Loucy (cell line): ENCODE measurements around the gene ACMSD.

Experiments
- H2AFZ ChIP-seq: fragments of 200-600 bp; sonication (generic); 2 replicates; pipeline ENCODE4 v1.6.0; 2016; ENCODE audit warnings: antibody characterized with exemption, mild to moderate bottlenecking, low read length, moderate library complexity
- H3F3A ChIP-seq: fragments of 200-600 bp; 2 replicates; pipeline ENCODE4 v1.6.0; 2016; ENCODE audit warnings: antibody characterized with exemption, low read depth, mild to moderate bottlenecking
- H3K27me3 ChIP-seq: fragments of 200-600 bp; sonication (generic); 2 replicates; pipeline ENCODE4 v1.6.1; 2014; ENCODE audit warnings: low read length, mild to moderate bottlenecking; ENCODE audit not compliant: insufficient read depth, poor library complexity, severe bottlenecking
- H3K36me3 ChIP-seq: fragments of 200-600 bp; sonication (generic); 2 replicates; pipeline ENCODE4 v1.6.1; 2016; ENCODE audit warnings: low read length; ENCODE audit not compliant: insufficient read depth
- H3K4me1 ChIP-seq: fragments of 200-600 bp; sonication (generic); 2 replicates; pipeline ENCODE4 v1.5.1; 2014; ENCODE audit warnings: low read length, mild to moderate bottlenecking; ENCODE audit not compliant: insufficient read depth, poor library complexity, severe bottlenecking
- H3K4me2 ChIP-seq: fragments of 200-600 bp; sonication (generic); 2 replicates; pipeline ENCODE4 v1.6.0; 2014; ENCODE audit warnings: antibody characterized with exemption, low read length, low read depth, mild to moderate bottlenecking; ENCODE audit not compliant: poor library complexity, severe bottlenecking
- H3K4me3 ChIP-seq: fragments of 200-600 bp; sonication (generic); 2 replicates; pipeline ENCODE4 v1.5.1; 2014; ENCODE audit warnings: low read length, mild to moderate bottlenecking, mixed read lengths; ENCODE audit not compliant: poor library complexity, severe bottlenecking
- H3K79me2 ChIP-seq: fragments of 200-600 bp; sonication (generic); 2 replicates; pipeline ENCODE4 v1.6.1; 2014; ENCODE audit warnings: low read length; ENCODE audit not compliant: insufficient read depth
- H3K9ac ChIP-seq: fragments of 200-600 bp; sonication (generic); 2 replicates; pipeline ENCODE4 v1.6.0; 2014; ENCODE audit warnings: mild to moderate bottlenecking, low read depth, low read length, moderate library complexity; ENCODE audit not compliant: poor library complexity, severe bottlenecking
- H3K9me2 ChIP-seq: fragments of 200-600 bp; sonication (generic); replicated peaks from 2 replicates; pipeline ENCODE4 v1.6.1; 2016; ENCODE audit warnings: low read depth, low read length, mixed read lengths
- H3K9me3 ChIP-seq: fragments of 200-600 bp; sonication (generic); 2 replicates; pipeline ENCODE4 v1.6.1; 2014; ENCODE audit warnings: mild to moderate bottlenecking, antibody characterized with exemption, low read length, low read depth; ENCODE audit not compliant: insufficient read depth
- H4K20me1 ChIP-seq: fragments of 200-600 bp; sonication (generic); 2 replicates; pipeline ENCODE4 v1.6.0; 2014; ENCODE audit warnings: antibody characterized with exemption, low read length, mild to moderate bottlenecking; ENCODE audit not compliant: insufficient read depth, poor library complexity, severe bottlenecking
- CTCF ChIP-seq: fragments of 200-600 bp; sonication (generic); conservative IDR thresholded peaks from 2 replicates; pipeline ENCODE4 v1.5.1; 2014; ENCODE audit warnings: mild to moderate bottlenecking, antibody characterized with exemption, low read length
- EZH2phosphoT487 ChIP-seq: fragments of 200-600 bp; IDR thresholded peaks from 2 replicates; pipeline ENCODE4 v1.6.1; 2018; ENCODE audit warnings: antibody characterized with exemption, mild to moderate bottlenecking, moderate library complexity, borderline replicate concordance

Gene ACMSD

GRCh38 chr2:134861173-134861572 lies 22.8 kb downstream of the ACMSD start:
- no peaks in the 10 kb centered on the region for H3K27me3 ChIP-seq
- no peaks in the 10 kb centered on the region for H4K20me1 ChIP-seq
- TF ChIP-seq CTCF (no peak), EZH2phosphoT487 (no peak)
- H3K9ac ChIP-seq = no peak overlapping the region
- no peaks in the 10 kb centered on the region for H3K9me2 ChIP-seq
- H2AFZ ChIP-seq = no peak overlapping the region
- H3F3A ChIP-seq = no peaks in the 10 kb centered on the region
- H3K9me3 ChIP-seq = no peaks in the 10 kb centered on the region
- no peak overlapping the region for H3K4me3 ChIP-seq
- H3K4me1 ChIP-seq = peaks cover 3% of the 10 kb centered on the region
- no peaks in the 10 kb centered on the region for H3K79me2 ChIP-seq
- H3K4me2 ChIP-seq = no peak overlapping the region
- no peaks in the 10 kb centered on the region for H3K36me3 ChIP-seq

DNA sequence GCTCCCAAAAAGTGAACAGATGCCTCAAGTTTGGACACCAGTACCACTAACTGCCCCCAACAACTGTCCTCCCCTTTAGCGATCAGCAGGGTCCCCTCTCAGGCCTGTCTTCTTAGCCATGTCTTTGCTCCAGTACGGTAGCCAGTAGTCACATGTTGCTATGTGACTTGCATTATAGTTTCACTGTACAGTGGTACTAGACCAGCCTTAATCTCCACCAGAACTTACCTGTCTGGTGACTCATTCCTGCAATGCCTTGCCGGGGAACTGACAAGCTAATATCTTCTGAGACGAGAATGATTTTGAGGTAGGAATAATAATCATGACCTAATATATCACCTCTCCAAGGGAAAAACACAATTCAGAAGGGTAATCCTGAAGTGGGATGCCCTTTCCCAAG lies 23.7 kb downstream of the ACMSD start:
- no peaks in the 10 kb centered on the region for H3K36me3 ChIP-seq
- H3K4me1 ChIP-seq = peaks cover 3% of the 10 kb centered on the region
- H3K4me2 ChIP-seq = no peak overlapping the region
- H3K9me3 ChIP-seq = no peaks in the 10 kb centered on the region
- no peaks in the 10 kb centered on the region for H3K9me2 ChIP-seq
- no peak overlapping the region for H2AFZ ChIP-seq
- no peaks in the 10 kb centered on the region for H4K20me1 ChIP-seq
- H3K4me3 ChIP-seq = no peak overlapping the region
- H3K79me2 ChIP-seq = no peaks in the 10 kb centered on the region
- no peaks in the 10 kb centered on the region for H3F3A ChIP-seq
- no peak overlapping the region for H3K9ac ChIP-seq
- H3K27me3 ChIP-seq = no peaks in the 10 kb centered on the region
- TF ChIP-seq CTCF (no peak), EZH2phosphoT487 (no peak)

GRCh38 chr2:134862674-134863073 lies 24.3 kb downstream of the ACMSD start:
- no peaks in the 10 kb centered on the region for H3K27me3 ChIP-seq
- H3K4me3 ChIP-seq = no peak overlapping the region
- TF ChIP-seq CTCF = no peak
- no peak for TF ChIP-seq EZH2phosphoT487
- H3K9me2 ChIP-seq = no peaks in the 10 kb centered on the region
- H2AFZ ChIP-seq = no peak overlapping the region
- no peak overlapping the region for H3K9ac ChIP-seq
- H4K20me1 ChIP-seq = no peaks in the 10 kb centered on the region
- no peaks in the 10 kb centered on the region for H3K36me3 ChIP-seq
- H3K4me2 ChIP-seq = no peak overlapping the region
- H3K4me1 ChIP-seq = peaks cover 3% of the 10 kb centered on the region
- no peaks in the 10 kb centered on the region for H3K79me2 ChIP-seq
- H3K9me3 ChIP-seq = no peaks in the 10 kb centered on the region
- H3F3A ChIP-seq = no peaks in the 10 kb centered on the region
